K562 (cell line): ENCODE results near the gene AKT2. TPM values are rescaled to one million over a fixed set of nuclear protein-coding genes. Genes with fewer than 3 reads are reported as not detected.

Experiments used
- ARID2 ChIP-seq: fragments of 450-650 bp; IDR thresholded peaks from 2 replicates; pipeline ENCODE4 v1.6.1; 2017; ENCODE audit warnings: antibody characterized with exemption, mild to moderate bottlenecking
- ATF7 ChIP-seq: fragments of 450-650 bp; IDR thresholded peaks from 2 replicates; pipeline ENCODE4 v1.7.1; 2014; ENCODE audit warnings: mild to moderate bottlenecking, moderate library complexity
- BCL6 ChIP-seq: fragments of 250-450 bp; sonication (Bioruptor Pico); IDR thresholded peaks from 2 replicates; pipeline ENCODE4 v1.4.0; 2020
- CAMTA2 ChIP-seq: fragments of 250-450 bp; sonication (Bioruptor Pico); conservative IDR thresholded peaks from 2 replicates; pipeline ENCODE4 v1.5.1; 2022
- CBX1 ChIP-seq: sonication (generic); IDR thresholded peaks from 2 replicates; pipeline ENCODE4 v1.6.1; 2016; ENCODE audit warnings: antibody characterized with exemption, low read depth, mild to moderate bottlenecking
- CBX8 ChIP-seq: fragments of 200-600 bp; sonication (generic); IDR thresholded peaks from 2 replicates; pipeline ENCODE4 v1.6.1; 2012; ENCODE audit warnings: borderline replicate concordance, mixed run types, low read depth, mild to moderate bottlenecking, moderate library complexity, mixed read lengths, low read length, control low read depth, inconsistent platforms; ENCODE audit not compliant: poor library complexity, severe bottlenecking; ENCODE audit errors: extremely low read depth
- DACH1 ChIP-seq: fragments of 450-650 bp; IDR thresholded peaks from 2 replicates; pipeline ENCODE4 v1.6.1; 2018; ENCODE audit not compliant: partially characterized antibody
- DPF2 ChIP-seq: fragments of 450-650 bp; IDR thresholded peaks from 2 replicates; pipeline ENCODE4 v1.6.1; 2016
- EP300 ChIP-seq: IDR thresholded peaks from 2 replicates; pipeline ENCODE4 v1.6.1; 2012; ENCODE audit warnings: low read length, improper control_type of control experiment
- ETS2 ChIP-seq: IDR thresholded peaks from 2 replicates; pipeline ENCODE4 v1.6.1; 2016; ENCODE audit warnings: borderline replicate concordance, missing genetic modification characterization, mild to moderate bottlenecking, moderate library complexity, missing compliant biosample characterization; ENCODE audit not compliant: poor library complexity, severe bottlenecking
- FIP1L1 ChIP-seq: fragments of 200-400 bp; formaldehyde crosslinking; IDR thresholded peaks from 2 replicates; pipeline ENCODE4 v1.6.1; 2018; ENCODE audit warnings: mild to moderate bottlenecking, low read depth, low read length; ENCODE audit not compliant: poor library complexity, severe bottlenecking
- HEY1 ChIP-seq: fragments of 250-450 bp; sonication (Bioruptor Pico); IDR thresholded peaks from 2 replicates; pipeline ENCODE4 v1.5.0; 2020; ENCODE audit warnings: mild to moderate bottlenecking, moderate library complexity, borderline replicate concordance
- MYNN ChIP-seq, 2 experiments: sonication (generic); formaldehyde crosslinking in 1 of 2; IDR thresholded peaks; 2 replicates each; pipeline versions ENCODE4 v1.5.0 to v1.6.1; 2016 to 2020; ENCODE audit warnings: antibody characterized with exemption in 1 of 2, missing genetic modification reagents in 1 of 2
- NR2C1 ChIP-seq, 2 experiments: fragments of 450-650 bp; IDR thresholded peaks; 2 replicates each; pipeline ENCODE4 v1.6.1; 2017; ENCODE audit warnings: mild to moderate bottlenecking in 2 of 2, antibody characterized with exemption in 1 of 2, inconsistent platforms in 1 of 2, missing compliant biosample characterization in 1 of 2, missing genetic modification characterization in 1 of 2
- POLR3A ChIP-seq: IDR thresholded peaks from 2 replicates; pipeline ENCODE4 v1.6.1; 2011; ENCODE audit warnings: borderline replicate concordance, mild to moderate bottlenecking, moderate library complexity; ENCODE audit not compliant: insufficient read length, insufficient read depth; ENCODE audit errors: extremely low read depth
- PTRF ChIP-seq: fragments of 450-650 bp; IDR thresholded peaks from 2 replicates; pipeline ENCODE4 v1.6.1; 2016; ENCODE audit warnings: mild to moderate bottlenecking, missing genetic modification characterization, missing compliant biosample characterization
- SIX5 ChIP-seq, 2 experiments: IDR thresholded peaks; 2 replicates each; pipeline ENCODE4 v1.6.1; 2011; ENCODE audit warnings: low read length in 2 of 2, borderline replicate concordance in 1 of 2, low read depth in 1 of 2, mild to moderate bottlenecking in 1 of 2, moderate library complexity in 1 of 2; ENCODE audit not compliant: insufficient read depth in 1 of 2
- TAF7 ChIP-seq: fragments of 450-650 bp; IDR thresholded peaks from 2 replicates; pipeline ENCODE4 v1.6.1; 2016; ENCODE audit warnings: missing genetic modification characterization, missing compliant biosample characterization
- YBX1 ChIP-seq: fragments of 450-650 bp; IDR thresholded peaks from 2 replicates; pipeline ENCODE4 v1.7.1; 2016; ENCODE audit warnings: mild to moderate bottlenecking
- ZBTB1 ChIP-seq: sonication (generic); formaldehyde crosslinking; IDR thresholded peaks from 2 replicates; pipeline ENCODE4 v1.8.1; 2023; ENCODE audit warnings: missing genetic modification reagents, low read depth, mild to moderate bottlenecking, borderline replicate concordance
- ZFP1 ChIP-seq: fragments of 450-650 bp; formaldehyde crosslinking; IDR thresholded peaks from 2 replicates; pipeline ENCODE4 v1.4.0; 2020; ENCODE audit warnings: mild to moderate bottlenecking, mixed read lengths
- ZNF140 ChIP-seq: fragments of 250-450 bp; sonication (Bioruptor Pico); IDR thresholded peaks from 2 replicates; pipeline ENCODE4 v1.8.0; 2021; ENCODE audit warnings: moderate library complexity, mild to moderate bottlenecking, inconsistent platforms
- ZNF146 ChIP-seq: IDR thresholded peaks from one replicate; pipeline ENCODE4 v1.6.1; 2018; ENCODE audit warnings: missing compliant biosample characterization; ENCODE audit not compliant: unreplicated experiment
- ZNF282 ChIP-seq: sonication (generic); formaldehyde crosslinking; IDR thresholded peaks from 2 replicates; pipeline ENCODE4 v1.8.1; 2023; ENCODE audit warnings: missing genetic modification reagents
- ZNF507 ChIP-seq: conservative IDR thresholded peaks from 2 replicates; pipeline ENCODE4 v1.6.1; 2017; ENCODE audit warnings: missing genetic modification characterization, missing compliant biosample characterization
- ZNF717 ChIP-seq: fragments of 250-450 bp; sonication (Bioruptor Pico); IDR thresholded peaks from 2 replicates; pipeline ENCODE4 v1.5.0; 2021
- ZNF830 ChIP-seq: fragments of 250-450 bp; sonication (Bioruptor Pico); IDR thresholded peaks from 2 replicates; pipeline ENCODE4 v1.5.0; 2021; ENCODE audit warnings: mild to moderate bottlenecking
- polyA plus RNA-seq, 8 experiments: library from polyadenylated mRNA; depleted of rRNA in 4 of 8; stranded (reverse) in 5 of 8; unstranded in 3 of 8; fragments of >200 nt; fragmentation: Nextera tagmentation in 2 of 8; fragmentation: Illumina TruSeq in 1 of 8; extraction: Ambion mirVana in 2 of 8; extraction: Trizol in 1 of 8; gene quantifications; 2 replicates each; pipeline versions ENCODE4 v1.2.1 to v1.2.3, GENCODE V29; 2011 to 2014; ENCODE audit warnings: inconsistent platforms in 1 of 8, missing spikeins in 1 of 8
- total RNA-seq, 7 experiments: library from RNA; depleted of rRNA in 6 of 7; stranded (reverse); fragments of >200 nt in 6 of 7; fragmentation: Illumina TruSeq in 2 of 7; extraction: Trizol in 2 of 7; gene quantifications; 2 replicates each; pipeline versions ENCODE4 v1.2.1 to v1.2.3, GENCODE V29; 2011 to 2021; ENCODE audit warnings: low replicate concordance in 1 of 7
- TF ChIP-seq, protein P1 (sequence below): sonication (generic); IDR thresholded peaks from 2 replicates; pipeline ENCODE4 v1.6.1; 2016
- TF ChIP-seq, protein P2 (sequence below): sonication (generic); formaldehyde crosslinking; IDR thresholded peaks from 2 replicates; pipeline ENCODE4 v1.8.0; 2022; ENCODE audit warnings: mild to moderate bottlenecking, missing genetic modification reagents

The AKT2 gene
- total and polyA plus RNA-seq, 9 of the 15 experiments (the other 6 are each of a cell fraction or from before 2014, with no cell fraction given), result 1.1 to 132 (median 67.7) TPM

DNA sequence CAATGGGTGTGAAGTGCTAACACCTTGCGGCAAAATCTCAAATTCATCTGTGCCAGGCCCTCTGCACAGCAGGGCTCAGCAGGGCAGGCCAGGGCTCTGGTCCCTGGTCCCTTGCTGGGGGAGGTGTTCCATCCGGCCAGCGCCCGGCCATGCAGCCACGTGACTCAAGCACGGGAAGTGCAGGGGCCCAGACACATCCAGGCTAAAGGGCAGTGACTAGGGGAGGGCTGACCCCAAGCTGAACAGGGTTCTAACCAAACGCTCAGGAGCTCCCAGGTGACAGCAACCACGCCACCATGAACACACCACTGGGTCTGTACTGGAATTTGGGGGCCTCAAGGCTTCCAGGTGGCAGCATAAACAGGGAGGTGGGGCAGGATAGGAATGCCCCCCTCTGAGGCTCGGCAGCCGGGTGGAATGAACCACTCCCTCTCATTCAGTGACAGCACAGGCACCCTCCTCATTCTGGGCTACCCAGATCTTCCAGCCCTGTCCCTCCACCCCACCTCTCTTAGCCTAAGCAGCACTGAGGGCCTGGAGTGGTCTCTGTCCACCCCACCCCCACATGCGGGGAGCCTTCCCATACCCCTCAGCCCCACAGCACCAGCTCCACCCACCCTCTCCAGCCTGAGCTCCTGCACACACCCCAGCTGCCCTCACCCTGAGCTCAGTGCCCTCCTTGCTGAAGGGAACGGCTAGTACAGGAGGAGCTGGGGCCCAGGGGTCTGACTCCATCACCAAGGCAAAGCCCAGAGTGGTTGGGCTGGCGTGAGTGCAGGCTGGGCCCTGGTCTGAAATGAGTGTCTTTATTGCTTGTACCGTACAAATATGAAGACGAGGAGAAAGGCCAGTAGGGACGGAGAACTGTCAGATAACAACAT lies 53.4 kb downstream of the AKT2 start (continued):
- TF ChIP-seq ZBTB1 (CRISPR knock-in tag), result no peak
- no peak for TF ChIP-seq FIP1L1
- TF ChIP-seq PTRF (tag), result no peak
- no peak for TF ChIP-seq CBX1
- TF ChIP-seq, protein P1, sequence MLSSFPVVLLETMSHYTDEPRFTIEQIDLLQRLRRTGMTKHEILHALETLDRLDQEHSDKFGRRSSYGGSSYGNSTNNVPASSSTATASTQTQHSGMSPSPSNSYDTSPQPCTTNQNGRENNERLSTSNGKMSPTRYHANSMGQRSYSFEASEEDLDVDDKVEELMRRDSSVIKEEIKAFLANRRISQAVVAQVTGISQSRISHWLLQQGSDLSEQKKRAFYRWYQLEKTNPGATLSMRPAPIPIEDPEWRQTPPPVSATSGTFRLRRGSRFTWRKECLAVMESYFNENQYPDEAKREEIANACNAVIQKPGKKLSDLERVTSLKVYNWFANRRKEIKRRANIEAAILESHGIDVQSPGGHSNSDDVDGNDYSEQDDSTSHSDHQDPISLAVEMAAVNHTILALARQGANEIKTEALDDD, result no peak
- TF ChIP-seq NR2C1 (IDR thresholded peaks at IDR 0.05), result peak; percentile 87
- TF ChIP-seq NR2C1 (tag; IDR thresholded peaks at IDR 0.05), result peak; percentile 89
- no peak for TF ChIP-seq CBX8
- no peak for TF ChIP-seq SIX5 (IDR thresholded peaks at IDR 0.05; ENCODE audit: borderline replicate concordance in 1 of 2, insufficient read depth in 1 of 2, low read depth in 1 of 2, low read length in 2 of 2)
- TF ChIP-seq EP300, result no peak
- no peak for TF ChIP-seq ZNF830 (CRISPR knock-in tag)
- TF ChIP-seq ZNF282, result no peak
- TF ChIP-seq, protein P2, sequence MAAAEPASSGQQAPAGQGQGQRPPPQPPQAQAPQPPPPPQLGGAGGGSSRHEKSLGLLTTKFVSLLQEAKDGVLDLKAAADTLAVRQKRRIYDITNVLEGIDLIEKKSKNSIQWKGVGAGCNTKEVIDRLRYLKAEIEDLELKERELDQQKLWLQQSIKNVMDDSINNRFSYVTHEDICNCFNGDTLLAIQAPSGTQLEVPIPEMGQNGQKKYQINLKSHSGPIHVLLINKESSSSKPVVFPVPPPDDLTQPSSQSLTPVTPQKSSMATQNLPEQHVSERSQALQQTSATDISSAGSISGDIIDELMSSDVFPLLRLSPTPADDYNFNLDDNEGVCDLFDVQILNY (CRISPR knock-in tag), result no peak
- no peak for TF ChIP-seq ETS2 (tag)
- no peak for TF ChIP-seq ARID2
- TF ChIP-seq ZNF717 (CRISPR knock-in tag), result no peak
- no peak for TF ChIP-seq ZNF507 (tag)
- no peak for TF ChIP-seq CAMTA2 (CRISPR knock-in tag)
- no peak for TF ChIP-seq DACH1
- no peak for TF ChIP-seq DPF2
- no peak for TF ChIP-seq YBX1
- TF ChIP-seq MYNN (IDR thresholded peaks at IDR 0.05), result no peak
- TF ChIP-seq MYNN (CRISPR knock-in tag; IDR thresholded peaks at IDR 0.05), result no peak
- peak; percentile 50; the same call in 1 of the 2 replicates for TF ChIP-seq ATF7
- TF ChIP-seq ZNF146 (CRISPR knock-in tag), result no peak
- TF ChIP-seq TAF7 (tag), result no peak
- 0 out of 2 replicates have a peak, but pooled peaks have one; percentile 16 for TF ChIP-seq BCL6 (CRISPR knock-in tag)
- no peak for TF ChIP-seq HEY1 (CRISPR knock-in tag)
- no peak for TF ChIP-seq POLR3A
- no peak for TF ChIP-seq ZNF140
- TF ChIP-seq ZFP1 (CRISPR knock-in tag), result no peak
